ES-I3 (cell line): ENCODE measurements around the gene BUB1.
"Not testable (repeated sequence)": the region's sequence is repeated elsewhere in the genome, so short reads cannot be mapped to it uniquely, and the experiment has no call there.

Experiments used
- H3K36me3 ChIP-seq: 2 replicates; pipeline ENCODE4 v1.6.1; 2013; ENCODE audit warnings: mild to moderate bottlenecking, low read length, control low read depth, moderate library complexity; ENCODE audit not compliant: insufficient read depth
- H3K4me1 ChIP-seq: 2 replicates; pipeline ENCODE4 v1.6.1; 2013; ENCODE audit warnings: mild to moderate bottlenecking, control low read depth, low read length; ENCODE audit not compliant: insufficient read depth
- H3K9ac ChIP-seq: 2 replicates; pipeline ENCODE4 v1.6.1; 2013; ENCODE audit warnings: low read depth, mild to moderate bottlenecking, low read length, moderate library complexity
- H3K9me3 ChIP-seq: 2 replicates; pipeline ENCODE4 v1.6.1; 2013; ENCODE audit warnings: mild to moderate bottlenecking, low read length, moderate library complexity; ENCODE audit not compliant: control insufficient read depth, insufficient read depth

The BUB1 gene

GRCh38 chr2:110655701-110656100, 22.2 kb downstream of the BUB1 start:
- H3K9ac ChIP-seq: no peak overlapping the region
- no peaks in the 10 kb centered on the region for H3K9me3 ChIP-seq
- H3K4me1 ChIP-seq: no peaks in the 10 kb centered on the region
- H3K36me3 ChIP-seq: peaks cover 32% of the 10 kb centered on the region

GRCh38 chr2:110653861-110654260, 24.0 kb downstream of the BUB1 start:
- Histone ChIP-seq H3K9me3 (no peaks in the 10 kb centered on the region), H3K36me3 (peaks cover 37% of the 10 kb centered on the region), H3K9ac (no peak overlapping the region), H3K4me1 (no peaks in the 10 kb centered on the region)

- Histone ChIP-seq H3K4me1 (no peaks in the 10 kb centered on the region), H3K36me3 (peaks cover 16% of the 10 kb centered on the region), H3K9me3 (no peaks in the 10 kb centered on the region), H3K9ac (no peak overlapping the region)
Observed at GRCh38 chr2:110650346-110650745, 27.5 kb downstream of the BUB1 start.

GRCh38 chr2:110647777-110648176, 30.1 kb downstream of the BUB1 start:
- no peaks in the 10 kb centered on the region for H3K9me3 ChIP-seq
- H3K9ac ChIP-seq: no peak overlapping the region
- peaks cover 17% of the 10 kb centered on the region for H3K36me3 ChIP-seq
- H3K4me1 ChIP-seq: no peaks in the 10 kb centered on the region

- no peaks in the 10 kb centered on the region for H3K4me1 ChIP-seq
- no peak overlapping the region for H3K9ac ChIP-seq
- peaks cover 27% of the 10 kb centered on the region for H3K36me3 ChIP-seq
- no peaks in the 10 kb centered on the region for H3K9me3 ChIP-seq
Observed at GRCh38 chr2:110645616-110646015, 32.2 kb downstream of the BUB1 start.

GRCh38 chr2:110644357-110644756, 33.5 kb downstream of the BUB1 start:
- no peaks in the 10 kb centered on the region for H3K4me1 ChIP-seq
- H3K36me3 ChIP-seq: peaks cover 27% of the 10 kb centered on the region

GRCh38 chr2:110642360-110642759, 35.5 kb downstream of the BUB1 start:
- Histone ChIP-seq H3K36me3 (peaks cover 29% of the 10 kb centered on the region), H3K9me3 (no peaks in the 10 kb centered on the region), H3K4me1 (no peaks in the 10 kb centered on the region), H3K9ac (no peak overlapping the region)

More at GRCh38 chr2:110644357-110644756, 33.5 kb downstream of the BUB1 start:
- Histone ChIP-seq H3K9me3 (no peaks in the 10 kb centered on the region), H3K9ac (no peak overlapping the region)

- peaks cover 29% of the 10 kb centered on the region for H3K36me3 ChIP-seq
- no peaks in the 10 kb centered on the region for H3K9me3 ChIP-seq
- no peak overlapping the region for H3K9ac ChIP-seq
- no peaks in the 10 kb centered on the region for H3K4me1 ChIP-seq
Observed at GRCh38 chr2:110639972-110640371, 37.9 kb downstream of the BUB1 start.

- Histone ChIP-seq H3K9ac (no peak overlapping the region), H3K9me3 (no peaks in the 10 kb centered on the region), H3K36me3 (peaks cover 32% of the 10 kb centered on the region), H3K4me1 (no peaks in the 10 kb centered on the region)
Observed at GRCh38 chr2:110638952-110639695, 38.7 kb downstream of the BUB1 start.

- H3K4me1 ChIP-seq: no peaks in the 10 kb centered on the region
- H3K9me3 ChIP-seq: no peaks in the 10 kb centered on the region
- H3K36me3 ChIP-seq: peaks cover 27% of the 10 kb centered on the region
Observed at GRCh38 chr2:110638004-110638403, 39.9 kb downstream of the BUB1 start.

GRCh38 chr2:110637093-110637492, 40.8 kb downstream of the BUB1 start:
- Histone ChIP-seq H3K9ac (no peak overlapping the region), H3K36me3 (peaks cover 19% of the 10 kb centered on the region), H3K9me3 (no peaks in the 10 kb centered on the region), H3K4me1 (no peaks in the 10 kb centered on the region)

More at GRCh38 chr2:110638004-110638403, 39.9 kb downstream of the BUB1 start:
- no peak overlapping the region for H3K9ac ChIP-seq

- H3K9me3 ChIP-seq, H3K9ac ChIP-seq, H3K4me1 ChIP-seq: not testable (repeated sequence)
- peaks cover 15% of the 10 kb centered on the region for H3K36me3 ChIP-seq
Observed at GRCh38 chr2:110635949-110636628, 41.8 kb downstream of the BUB1 start.

- H3K9ac ChIP-seq, H3K4me1 ChIP-seq, H3K36me3 ChIP-seq, H3K9me3 ChIP-seq: not testable (repeated sequence)
Observed at GRCh38 chr2:110627348-110627747, 50.5 kb downstream of the BUB1 start.

- not testable (repeated sequence) for H3K9ac ChIP-seq, H3K36me3 ChIP-seq, H3K4me1 ChIP-seq, H3K9me3 ChIP-seq
Observed at GRCh38 chr2:110619326-110619939, 58.4 kb downstream of the BUB1 start.

GRCh38 chr2:110613927-110614326, 63.9 kb downstream of the BUB1 start:
- H3K4me1 ChIP-seq, H3K9me3 ChIP-seq, H3K9ac ChIP-seq, H3K36me3 ChIP-seq: not testable (repeated sequence)
